Vagina (tissue), 2 donors: ENCODE measurements around the gene PRDM16.

ENCODE experiments used
- POLR2A ChIP-seq, 2 donors: fragments of 450-650 bp; IDR thresholded peaks; one replicate each; pipeline ENCODE4 v1.6.1; 2017; ENCODE audit warnings: antibody characterized with exemption in 2 of 2, mild to moderate bottlenecking in 2 of 2, moderate library complexity in 2 of 2
- POLR2AphosphoS5 ChIP-seq, 2 donors: sonication (generic); formaldehyde crosslinking; IDR thresholded peaks; one replicate each; pipeline ENCODE4 v1.9.0; 2017; ENCODE audit warnings: antibody characterized with exemption in 2 of 2, mild to moderate bottlenecking in 2 of 2, low read depth in 1 of 2; ENCODE audit not compliant: insufficient read depth in 1 of 2
- TF ChIP-seq, protein P1 (sequence below), 3 experiments: fragments of 450-650 bp in 2 of 3; fragments of 200-600 bp in 1 of 3; sonication (generic) in 1 of 3; IDR thresholded peaks; one replicate each; pipeline ENCODE4 v1.5.1; 2017 to 2019; ENCODE audit warnings: antibody characterized with exemption in 3 of 3, mild to moderate bottlenecking in 2 of 3, moderate library complexity in 2 of 3

DNA sequence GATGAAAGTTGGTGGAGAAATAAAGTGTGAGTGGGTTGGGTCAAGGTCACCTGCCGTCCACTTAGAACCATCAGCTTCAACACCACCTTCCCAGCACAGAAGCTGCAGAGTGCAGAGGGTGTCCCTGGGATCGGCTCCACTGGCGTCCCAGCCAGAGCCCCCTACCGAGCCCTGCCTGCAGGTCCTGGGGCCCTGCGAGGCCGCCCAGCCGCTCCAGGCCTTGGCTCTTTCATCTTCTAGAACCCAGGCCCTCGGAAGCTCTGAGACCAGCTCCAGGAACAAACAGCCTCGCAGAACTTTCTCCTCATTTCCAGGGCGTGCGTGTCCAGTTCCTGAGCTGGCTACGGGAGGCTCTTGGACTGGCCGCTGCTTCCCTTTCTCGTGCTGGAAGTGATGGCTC is 166.0 kb downstream of the PRDM16 start:
- TF ChIP-seq, protein P1, sequence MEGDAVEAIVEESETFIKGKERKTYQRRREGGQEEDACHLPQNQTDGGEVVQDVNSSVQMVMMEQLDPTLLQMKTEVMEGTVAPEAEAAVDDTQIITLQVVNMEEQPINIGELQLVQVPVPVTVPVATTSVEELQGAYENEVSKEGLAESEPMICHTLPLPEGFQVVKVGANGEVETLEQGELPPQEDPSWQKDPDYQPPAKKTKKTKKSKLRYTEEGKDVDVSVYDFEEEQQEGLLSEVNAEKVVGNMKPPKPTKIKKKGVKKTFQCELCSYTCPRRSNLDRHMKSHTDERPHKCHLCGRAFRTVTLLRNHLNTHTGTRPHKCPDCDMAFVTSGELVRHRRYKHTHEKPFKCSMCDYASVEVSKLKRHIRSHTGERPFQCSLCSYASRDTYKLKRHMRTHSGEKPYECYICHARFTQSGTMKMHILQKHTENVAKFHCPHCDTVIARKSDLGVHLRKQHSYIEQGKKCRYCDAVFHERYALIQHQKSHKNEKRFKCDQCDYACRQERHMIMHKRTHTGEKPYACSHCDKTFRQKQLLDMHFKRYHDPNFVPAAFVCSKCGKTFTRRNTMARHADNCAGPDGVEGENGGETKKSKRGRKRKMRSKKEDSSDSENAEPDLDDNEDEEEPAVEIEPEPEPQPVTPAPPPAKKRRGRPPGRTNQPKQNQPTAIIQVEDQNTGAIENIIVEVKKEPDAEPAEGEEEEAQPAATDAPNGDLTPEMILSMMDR (IDR thresholded peaks at IDR 0.05), result no peak
- TF ChIP-seq POLR2A (IDR thresholded peaks at IDR 0.05), result no peak
- TF ChIP-seq POLR2AphosphoS5 (IDR thresholded peaks at IDR 0.05; ENCODE audit: insufficient read depth in 1 of 2, low read depth in 1 of 2), result no peak
